Measurements from ENCODE around the gene HDHD3.

Gene HDHD3

DNA sequence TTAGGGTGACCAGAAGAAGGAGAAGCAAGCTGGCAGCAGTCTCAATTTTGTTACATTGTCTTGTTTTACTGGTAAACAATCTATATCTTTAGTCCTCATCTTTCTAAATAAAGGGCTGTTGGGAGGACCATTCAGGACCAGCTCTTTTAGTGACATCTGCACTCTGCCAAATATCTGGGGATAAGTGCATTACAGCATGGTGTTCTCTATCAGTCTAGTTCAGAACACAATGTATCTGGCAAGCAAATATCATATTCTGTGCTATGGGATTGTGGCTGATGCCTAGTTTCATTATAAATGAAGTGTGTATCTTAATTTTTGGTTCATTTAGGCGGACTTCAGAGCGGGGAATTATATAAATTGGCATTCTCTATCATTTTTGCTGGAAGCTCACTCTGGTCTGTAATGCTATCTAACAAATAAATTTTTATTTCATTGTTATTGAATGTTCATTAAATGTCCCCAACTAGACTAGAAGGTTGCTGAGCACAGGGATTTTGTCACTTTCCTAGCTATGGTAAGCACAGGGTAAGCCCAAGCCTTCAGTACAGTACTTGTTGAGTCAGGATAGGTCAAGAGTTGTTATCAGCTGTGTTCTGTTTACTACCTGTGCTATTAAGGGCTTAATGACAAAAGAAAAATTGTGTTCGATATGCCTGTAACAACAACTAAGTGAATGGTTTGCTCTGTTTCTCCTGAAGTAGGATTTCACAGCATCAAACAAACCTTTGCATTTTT lies 48.6 kb downstream of the HDHD3 start:
- no peak for DNase-seq (ENCODE audit: low spot score)

DNA sequence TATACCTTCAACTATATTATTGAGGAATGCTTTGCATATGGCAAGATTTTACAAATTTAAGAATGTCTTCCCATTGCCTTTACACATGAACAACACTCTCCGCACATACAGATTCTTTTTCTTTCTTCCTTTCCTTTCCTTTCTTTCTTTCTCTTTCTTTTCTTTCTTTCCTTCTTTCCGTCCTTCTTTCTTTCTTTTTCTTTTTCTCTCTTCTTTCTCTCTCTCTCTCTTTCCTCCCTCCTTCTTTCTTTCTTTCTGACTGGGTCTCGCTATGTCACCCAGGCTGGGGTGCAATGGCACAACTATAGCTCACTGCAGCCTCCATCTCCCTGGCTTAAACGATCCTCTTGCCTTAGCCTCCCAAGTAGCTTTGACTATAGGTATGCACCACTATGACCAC lies 50.6 kb downstream of the HDHD3 start:
- DNase-seq (ENCODE audit: low spot score), result no peak
